Kidney glomerular epithelial cell (primary cell): ENCODE measurements around the gene MTRF1L.
"Not testable (repeated sequence)": the region's sequence is repeated elsewhere in the genome, so short reads cannot be mapped to it uniquely, and the experiment has no call there.

Source experiments
- DNase-seq: peaks from one replicate; lab custom pipeline; 2025; lab: John Stamatoyannopoulos, UW

MTRF1L gene

GRCh38 chr6:153003366-153003690, 819 bp upstream of the MTRF1L start:
- no peak for DNase-seq

- no peak for DNase-seq
These were observed 519 bp downstream of the MTRF1L start for GRCh38 chr6:153001767-153002612.

- not testable (repeated sequence) for DNase-seq
These were observed 1.7 kb downstream of the MTRF1L start for GRCh38 chr6:153000790-153001189.

GRCh38 chr6:153000243-153000642, 2.3 kb downstream of the MTRF1L start:
- DNase-seq = no peak

- DNase-seq = not testable (repeated sequence)
These were observed 3.0 kb downstream of the MTRF1L start for GRCh38 chr6:152999538-152999937.

GRCh38 chr6:152993847-152994246, 8.7 kb downstream of the MTRF1L start:
- no peak for DNase-seq

- no peak for DNase-seq
These were observed 9.1 kb downstream of the MTRF1L start for GRCh38 chr6:152993431-152993830.

- DNase-seq = no peak
These were observed 15.5 kb downstream of the MTRF1L start for GRCh38 chr6:152986978-152987377.

- DNase-seq = not testable (repeated sequence)
These were observed 17.2 kb downstream of the MTRF1L start for GRCh38 chr6:152985300-152985699.

GRCh38 chr6:152984513-152984872, 18.0 kb downstream of the MTRF1L start:
- no peak for DNase-seq

GRCh38 chr6:152983637-152984512, 18.6 kb downstream of the MTRF1L start:
- DNase-seq = peak; percentile 55

- peak; percentile 96 for DNase-seq
These were observed 19.4 kb downstream of the MTRF1L start, which contains the start of gene FBXO5 for GRCh38 chr6:152982904-152983636. FBXO5 (minus strand) TSS chr6:152983041; CDS start chr6:152982959, 82 bp downstream.

- no peak for DNase-seq
These were observed 20.3 kb downstream of the MTRF1L start for GRCh38 chr6:152981989-152982903.

GRCh38 chr6:152981219-152981618, 21.3 kb downstream of the MTRF1L start:
- no peak for DNase-seq

GRCh38 chr6:152980656-152981055, 21.9 kb downstream of the MTRF1L start:
- DNase-seq = no peak

- no peak for DNase-seq
These were observed 23.4 kb downstream of the MTRF1L start for GRCh38 chr6:152979116-152979515.

- DNase-seq = no peak
These were observed 24.5 kb downstream of the MTRF1L start for GRCh38 chr6:152978058-152978457.

GRCh38 chr6:152977556-152977955, 25.0 kb downstream of the MTRF1L start:
- DNase-seq = no peak

- no peak for DNase-seq
These were observed 25.8 kb downstream of the MTRF1L start for GRCh38 chr6:152976749-152977148.

GRCh38 chr6:152975204-152975915, 27.1 kb downstream of the MTRF1L start:
- no peak for DNase-seq

GRCh38 chr6:152973916-152974315, 28.6 kb downstream of the MTRF1L start:
- no peak for DNase-seq
